Activated effector memory CD4-positive, alpha-beta T cell treated with anti-CD3 and anti-CD28 coated beads, Interleukin-2, amount 50 U/mL, for 16 hours (primary cell): Measurements from ENCODE around the gene RWDD3.

Source experiments
- DNase-seq: peaks from one replicate; pipeline ENCODE4 v3.0.0-alpha.2; 2020

The RWDD3 gene

DNA sequence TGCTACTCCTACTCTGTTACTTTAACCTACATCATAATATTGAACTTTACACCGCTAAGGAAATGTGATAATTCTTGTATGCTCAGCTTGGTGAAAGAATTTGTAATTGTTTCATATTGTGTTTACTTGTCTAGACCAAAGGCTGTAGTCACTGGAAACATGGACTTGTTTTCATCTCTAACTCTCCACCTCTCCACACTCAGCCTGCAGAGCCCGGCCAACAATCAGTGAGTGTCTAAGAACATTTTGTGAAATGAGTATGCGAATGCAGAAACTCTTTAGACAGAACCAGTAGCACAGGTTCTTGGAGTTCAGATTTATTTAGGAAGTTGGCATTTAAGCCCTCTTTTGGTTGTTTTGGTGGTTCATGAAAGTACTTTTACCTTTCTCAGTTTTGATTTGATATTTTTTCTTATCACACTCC, 3.2 kb upstream of the RWDD3 start:
- no peak for DNase-seq

DNA sequence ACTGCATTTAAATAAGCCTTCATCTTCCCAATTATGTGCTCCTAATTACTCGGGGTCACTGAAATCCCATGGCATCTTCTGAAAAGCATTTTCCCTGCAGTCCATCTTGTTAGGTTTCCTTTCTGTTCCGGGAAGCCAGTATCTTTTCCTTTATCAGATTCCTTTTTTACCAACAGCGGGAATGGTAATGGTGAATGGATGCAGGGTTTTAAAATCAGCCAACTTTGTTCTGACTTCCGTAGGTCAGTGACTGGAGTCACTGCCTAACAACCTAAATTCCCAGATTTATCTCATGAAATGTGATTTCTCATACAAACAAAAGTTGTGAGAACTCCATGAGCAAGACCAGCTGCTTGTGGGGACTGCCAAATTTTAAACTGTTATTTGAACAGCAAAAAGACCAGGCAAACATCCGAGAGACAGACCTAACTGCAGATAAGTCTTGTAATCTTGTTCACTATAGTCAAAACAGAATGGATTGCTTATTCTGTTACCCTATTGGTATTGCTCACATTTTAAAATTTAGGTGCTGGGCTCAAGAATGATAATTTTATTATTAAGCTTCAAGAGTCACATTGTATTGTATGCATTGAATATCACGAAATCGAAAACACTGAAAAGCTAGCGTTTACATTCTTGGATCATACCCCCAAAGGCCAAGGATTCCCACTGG, 1.2 kb upstream of the RWDD3 start:
- no peak for DNase-seq

- DNase-seq: no peak
Observed at GRCh38 chr1:95233319-95233736, 682 bp upstream of the RWDD3 start.

- no peak for DNase-seq
Observed at GRCh38 chr1:95236784-95237575, 3.0 kb downstream of the RWDD3 start.

DNA sequence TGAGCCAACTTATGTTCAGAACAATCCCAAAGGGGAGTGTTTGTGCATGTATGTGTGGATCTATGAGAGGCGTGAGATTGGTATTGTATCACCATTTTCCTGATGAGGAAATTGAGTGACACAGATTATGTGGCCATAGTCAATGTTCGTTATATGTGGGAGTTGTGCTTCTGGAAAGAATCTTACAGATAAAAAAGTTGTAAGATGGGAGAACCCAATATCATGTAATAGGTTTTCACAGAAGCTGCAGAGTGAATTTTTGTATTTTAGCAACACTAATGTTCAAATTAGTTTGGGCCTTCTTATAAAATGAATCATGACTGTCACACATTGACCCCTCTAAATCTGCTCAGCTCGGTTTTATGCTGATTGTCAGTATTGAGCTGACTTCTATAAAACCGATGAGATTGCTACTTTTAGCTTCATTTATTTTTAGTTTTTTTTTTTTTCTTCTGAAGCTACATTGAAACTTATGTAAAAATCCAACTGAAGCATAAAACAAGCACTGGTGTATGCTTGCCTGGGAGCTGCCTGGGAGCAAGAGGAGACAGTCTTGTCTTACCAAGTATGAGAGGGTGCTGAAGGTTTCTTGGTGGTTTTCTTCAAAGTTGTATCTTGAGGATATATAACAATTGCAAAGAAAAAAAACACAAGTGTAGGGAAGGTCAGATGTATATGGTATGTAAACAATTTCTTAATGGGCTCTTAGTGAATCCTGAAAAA, 4.1 kb downstream of the RWDD3 start:
- DNase-seq: no peak

DNA sequence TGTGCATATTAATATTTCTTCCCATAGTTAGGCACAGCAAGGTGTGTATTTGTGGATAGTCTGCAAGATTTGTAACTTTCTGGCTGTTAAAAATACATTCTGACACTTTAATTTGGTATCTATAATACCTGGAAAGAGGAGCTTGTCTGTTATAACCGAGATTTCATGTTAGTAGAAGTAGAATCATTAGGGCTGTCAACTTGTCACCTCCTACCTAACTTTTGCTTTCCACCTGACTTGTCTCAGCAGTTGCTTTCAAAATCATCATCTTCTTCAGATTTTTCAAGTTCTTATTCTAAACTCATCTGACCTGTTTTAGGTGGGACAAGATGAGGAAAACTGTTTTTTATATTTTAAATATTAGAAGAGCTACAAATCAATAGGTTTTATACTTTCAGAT, 11.0 kb downstream of the RWDD3 start:
- no peak for DNase-seq

DNA sequence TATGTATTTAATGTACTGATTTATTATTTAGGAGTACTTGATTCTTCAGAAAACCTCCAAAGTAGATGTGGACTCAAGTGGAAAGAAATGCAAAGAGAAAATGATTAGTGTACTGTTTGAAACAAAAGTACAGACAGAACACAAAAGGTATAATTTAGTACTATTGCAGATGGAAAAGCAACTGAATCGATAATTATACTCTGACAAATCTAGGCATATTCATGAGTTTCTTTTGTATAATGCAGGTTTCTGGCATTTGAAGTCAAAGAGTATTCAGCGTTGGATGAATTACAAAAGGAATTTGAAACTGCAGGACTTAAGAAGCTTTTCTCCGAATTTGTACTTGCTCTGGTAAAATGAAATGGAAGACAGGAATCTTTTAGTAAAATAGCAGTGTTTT, 12.5 kb downstream of the RWDD3 start:
- DNase-seq: no peak

DNA sequence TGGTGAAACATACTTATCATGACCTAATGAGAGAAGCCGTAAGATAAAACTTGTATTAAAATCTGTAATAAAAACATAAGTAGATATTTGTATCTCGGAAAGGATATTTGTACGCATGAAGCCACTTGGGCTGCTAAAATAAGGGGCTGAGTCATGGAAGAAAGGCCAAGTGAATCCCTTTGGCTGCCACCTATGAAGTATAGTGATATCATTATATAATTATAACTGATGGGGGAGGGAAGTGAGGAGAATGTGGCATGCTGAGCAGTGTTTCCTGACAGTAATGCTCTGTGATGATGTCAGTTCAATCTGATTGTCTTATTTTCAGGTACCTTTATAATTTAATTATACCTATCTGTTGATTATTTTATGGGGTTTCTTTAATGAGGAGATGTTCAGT, 13.6 kb downstream of the RWDD3 start:
- DNase-seq: no peak

GRCh38 chr1:95249916-95250315, 15.9 kb downstream of the RWDD3 start:
- no peak for DNase-seq

- no peak for DNase-seq
Observed at GRCh38 chr1:95252422-95252821, 18.4 kb downstream of the RWDD3 start.

GRCh38 chr1:95254959-95255358, 20.9 kb downstream of the RWDD3 start:
- no peak for DNase-seq

DNA sequence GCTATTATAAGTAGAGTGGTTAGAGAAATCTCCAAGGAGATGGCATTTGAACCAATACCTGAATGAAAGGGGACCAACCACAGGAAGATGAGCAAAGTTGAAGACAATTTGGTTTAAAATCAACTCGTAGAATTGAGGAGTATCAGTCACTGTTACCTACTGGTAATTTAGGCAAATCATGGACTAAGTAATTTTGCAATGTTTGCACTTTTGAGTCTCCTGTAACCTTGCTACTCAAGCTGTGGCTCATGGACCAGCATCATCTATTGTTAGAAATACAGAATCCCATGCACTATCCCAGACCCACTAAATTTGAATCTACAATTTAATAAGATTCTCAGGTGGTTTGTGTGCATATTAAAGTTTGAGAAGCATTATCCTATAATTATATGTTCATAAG, 21.8 kb downstream of the RWDD3 start:
- DNase-seq: no peak

DNA sequence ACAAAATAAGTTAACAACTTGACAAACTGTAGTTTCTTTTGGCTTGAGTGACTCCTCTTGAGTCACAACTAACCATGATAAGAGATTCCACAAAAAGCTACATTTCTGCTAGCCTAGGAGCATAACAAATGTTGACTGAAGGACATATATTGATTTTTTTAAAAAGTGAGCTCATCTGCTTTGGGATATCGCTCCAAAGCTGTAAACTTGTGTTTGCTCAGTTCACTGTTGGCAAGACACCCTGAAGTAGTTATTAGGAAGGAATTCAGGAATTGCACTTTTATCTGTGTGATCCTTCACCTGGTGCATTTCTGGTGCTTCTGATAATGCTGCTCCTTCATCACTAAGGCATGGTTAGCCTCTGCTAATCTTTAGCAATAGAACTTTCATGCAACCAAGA, 23.7 kb downstream of the RWDD3 start:
- DNase-seq: no peak

DNA sequence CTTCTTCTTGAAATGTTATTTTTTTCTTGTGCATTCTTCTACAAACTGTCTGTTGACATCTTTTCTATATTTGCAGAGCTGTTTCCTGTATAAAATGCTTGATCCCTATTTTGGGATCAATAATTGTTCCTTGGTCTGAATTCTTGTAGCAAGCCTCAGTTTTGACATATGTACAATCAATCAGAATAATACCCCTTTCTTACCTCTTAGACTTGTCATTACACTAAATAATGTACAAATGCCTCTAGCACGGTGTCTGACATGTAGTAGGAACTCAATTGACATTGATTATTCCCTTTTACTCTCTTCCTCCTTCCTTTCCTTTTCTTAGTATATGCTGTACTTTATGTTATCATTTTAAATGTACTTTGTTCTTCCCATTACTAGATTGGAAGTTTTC, 25.2 kb downstream of the RWDD3 start:
- no peak for DNase-seq

DNA sequence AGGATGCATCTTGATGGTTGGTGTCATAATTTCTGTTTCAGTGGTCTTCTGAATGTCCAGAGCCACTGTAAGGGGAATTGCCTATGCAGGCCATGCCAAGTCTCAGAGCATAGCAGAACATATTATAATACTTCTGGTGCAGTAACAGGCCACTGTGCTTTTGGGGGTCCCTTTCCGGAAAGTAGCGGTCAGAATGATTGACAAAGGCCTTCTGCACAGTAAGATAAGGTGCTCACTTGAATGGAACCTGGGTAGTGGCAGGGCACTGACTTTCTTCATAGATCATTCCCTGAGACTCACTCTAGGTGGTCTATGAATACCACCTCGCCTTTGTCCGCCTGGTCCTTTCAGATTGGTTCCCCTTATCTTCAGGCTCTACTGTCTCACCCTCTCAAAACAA, 28.9 kb downstream of the RWDD3 start:
- DNase-seq: no peak

DNA sequence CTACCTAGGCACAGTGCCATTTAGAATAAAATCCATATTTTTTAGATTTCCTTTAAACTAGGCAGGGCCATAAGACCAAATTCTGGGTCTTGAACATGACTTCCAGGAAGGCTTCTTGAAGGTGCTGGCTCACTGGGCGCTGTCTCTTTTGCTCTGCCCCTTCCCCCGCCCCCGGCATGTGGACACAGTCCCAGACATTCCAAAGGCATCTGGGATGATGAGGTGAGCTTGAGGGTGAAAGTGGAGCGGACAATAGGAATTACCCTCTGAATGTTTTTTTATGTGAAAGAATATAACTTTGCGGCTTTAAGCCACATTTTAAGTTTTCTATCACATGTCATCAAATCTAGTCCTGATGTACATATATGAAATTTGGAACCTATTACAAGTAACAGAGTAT, 29.4 kb downstream of the RWDD3 start:
- no peak for DNase-seq

GRCh38 chr1:95265106-95265505, 31.1 kb downstream of the RWDD3 start:
- no peak for DNase-seq

- no peak for DNase-seq
Observed at GRCh38 chr1:95276429-95276828, 42.4 kb downstream of the RWDD3 start.

DNA sequence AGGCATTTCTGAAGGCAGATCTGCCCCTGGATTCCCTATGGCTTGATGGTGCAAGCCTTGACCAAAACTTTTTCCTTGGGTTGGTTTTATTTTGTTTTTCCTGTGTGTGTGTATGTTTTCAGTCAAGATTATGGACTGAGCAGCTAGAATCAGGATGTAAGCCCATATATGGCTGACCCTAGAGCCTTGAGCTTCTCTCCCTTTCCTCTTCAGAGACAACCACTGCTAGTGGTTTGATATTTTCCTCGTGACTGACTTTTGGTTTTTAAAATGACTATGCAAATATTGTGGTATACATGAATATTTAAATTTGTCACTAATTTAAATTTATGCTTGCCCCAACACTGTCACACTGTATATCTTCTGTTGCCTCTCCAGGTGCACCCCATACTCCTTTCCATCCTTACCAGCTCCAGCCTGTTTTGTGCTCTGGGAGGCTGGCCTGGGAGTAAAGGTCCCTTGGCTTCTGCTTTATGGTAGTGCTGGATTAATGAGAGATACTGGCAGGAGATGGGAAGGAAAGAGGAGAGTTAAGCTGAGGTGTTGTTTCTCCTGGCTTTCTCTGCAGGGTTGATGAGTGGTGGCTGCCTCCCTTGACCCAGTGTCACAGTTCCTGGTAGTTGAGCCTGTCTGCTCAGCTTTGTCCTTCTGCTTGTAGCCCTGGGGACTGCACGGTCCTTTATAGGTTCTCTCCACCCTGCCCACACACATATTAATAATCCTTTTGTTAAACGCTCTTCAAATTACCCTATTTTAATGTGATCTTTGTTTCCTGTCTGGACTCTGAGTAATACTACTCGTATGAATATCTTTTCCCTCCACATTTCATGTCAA, 44.4 kb downstream of the RWDD3 start:
- no peak for DNase-seq

DNA sequence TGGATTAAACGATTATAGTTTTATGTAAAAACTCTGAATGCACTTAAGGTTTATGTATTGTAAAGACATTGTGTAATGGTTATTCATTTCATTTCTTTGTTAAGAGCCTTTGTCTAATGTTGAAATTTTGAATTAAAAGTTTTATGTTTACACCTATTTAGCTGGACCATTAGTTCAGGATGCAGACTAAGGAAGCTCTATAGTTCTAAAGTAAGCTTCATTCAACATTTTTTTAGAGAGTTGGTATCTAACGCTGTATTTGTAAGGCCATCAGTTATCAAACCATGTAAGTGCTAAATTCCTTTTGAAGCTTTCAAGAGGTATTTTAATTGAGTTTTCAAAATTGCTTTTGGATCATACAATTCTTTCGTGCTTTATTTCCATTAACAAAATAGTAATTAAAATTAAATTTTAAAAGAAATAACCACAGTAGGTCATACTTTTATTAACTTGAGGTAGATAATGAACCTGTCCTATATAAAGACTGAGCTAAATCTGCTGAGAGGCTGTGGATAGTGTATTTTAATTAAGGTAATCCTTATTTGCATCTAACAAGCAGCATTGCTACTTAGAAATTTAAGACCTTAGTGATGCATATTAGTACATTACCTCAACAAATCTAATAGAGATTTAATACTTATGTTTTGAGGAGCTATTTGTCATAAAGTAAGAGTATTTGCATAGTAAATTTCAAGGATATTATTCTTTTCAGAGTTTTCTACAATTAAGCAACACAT, 47.9 kb downstream of the RWDD3 start:
- DNase-seq: no peak

- no peak for DNase-seq
Observed at GRCh38 chr1:95282518-95282895, 48.5 kb downstream of the RWDD3 start.

- DNase-seq: no peak
Observed at GRCh38 chr1:95284420-95284819, 50.4 kb downstream of the RWDD3 start.
